Ishikawa (cell line): ENCODE data around the gene ALPL.

Source experiments
- EGR1 ChIP-seq: IDR thresholded peaks from 2 replicates; pipeline ENCODE4 v1.6.1; 2012
- FOXM1 ChIP-seq: IDR thresholded peaks from 2 replicates; pipeline ENCODE4 v1.6.1; 2012; ENCODE audit warnings: low read depth, borderline replicate concordance
- RAD21 ChIP-seq: IDR thresholded peaks from 2 replicates; pipeline ENCODE4 v1.6.1; 2012; ENCODE audit warnings: low read depth
- TCF12 ChIP-seq: IDR thresholded peaks from 2 replicates; pipeline ENCODE4 v1.6.1; 2012; ENCODE audit warnings: low read depth
- YY1 ChIP-seq: IDR thresholded peaks from 2 replicates; pipeline ENCODE4 v1.6.1; 2012; ENCODE audit warnings: low read depth
- TF ChIP-seq, protein P1 (sequence below): IDR thresholded peaks from 2 replicates; pipeline ENCODE4 v1.6.1; 2012

DNA sequence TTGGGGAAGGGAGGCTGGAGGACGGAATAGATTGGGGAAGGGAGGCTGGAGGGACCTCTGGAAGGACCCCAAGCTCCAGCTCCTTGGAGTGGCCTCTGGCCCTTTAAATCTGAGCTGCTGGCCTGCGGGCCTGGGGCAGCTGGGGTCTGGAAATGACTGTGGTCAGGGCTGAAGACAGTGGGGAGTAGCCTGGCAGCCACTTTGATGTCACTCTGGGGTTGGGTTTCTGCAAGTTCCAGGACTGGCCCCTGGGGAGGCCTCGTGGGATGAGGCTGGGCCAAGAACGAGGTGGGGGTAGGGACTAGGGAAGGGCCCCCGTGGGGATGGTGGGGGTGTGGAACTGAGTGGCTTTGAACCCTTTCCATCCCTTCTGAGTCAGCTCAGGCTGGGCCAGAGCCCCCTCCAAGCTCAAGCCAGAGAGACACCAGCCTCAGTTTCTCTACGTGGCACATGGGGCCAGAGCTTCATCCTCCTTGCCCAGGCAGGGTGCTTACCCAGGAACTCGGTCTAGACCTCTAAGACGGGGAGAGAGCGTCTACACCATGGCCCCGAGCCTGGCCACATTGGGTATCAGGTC is 59.7 kb downstream of the ALPL start:
- TF ChIP-seq TCF12 (no peak), FOXM1 (no peak), YY1 (no peak), EGR1 (no peak), RAD21 (no peak)
- TF ChIP-seq, protein P1, sequence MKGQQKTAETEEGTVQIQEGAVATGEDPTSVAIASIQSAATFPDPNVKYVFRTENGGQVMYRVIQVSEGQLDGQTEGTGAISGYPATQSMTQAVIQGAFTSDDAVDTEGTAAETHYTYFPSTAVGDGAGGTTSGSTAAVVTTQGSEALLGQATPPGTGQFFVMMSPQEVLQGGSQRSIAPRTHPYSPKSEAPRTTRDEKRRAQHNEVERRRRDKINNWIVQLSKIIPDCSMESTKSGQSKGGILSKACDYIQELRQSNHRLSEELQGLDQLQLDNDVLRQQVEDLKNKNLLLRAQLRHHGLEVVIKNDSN, result no peak
